Measurements from ENCODE around the gene NARF.
"Not testable (repeated sequence)": the region's sequence is repeated elsewhere in the genome, so short reads cannot be mapped to it uniquely, and the experiment has no call there.

Gene NARF

DNA sequence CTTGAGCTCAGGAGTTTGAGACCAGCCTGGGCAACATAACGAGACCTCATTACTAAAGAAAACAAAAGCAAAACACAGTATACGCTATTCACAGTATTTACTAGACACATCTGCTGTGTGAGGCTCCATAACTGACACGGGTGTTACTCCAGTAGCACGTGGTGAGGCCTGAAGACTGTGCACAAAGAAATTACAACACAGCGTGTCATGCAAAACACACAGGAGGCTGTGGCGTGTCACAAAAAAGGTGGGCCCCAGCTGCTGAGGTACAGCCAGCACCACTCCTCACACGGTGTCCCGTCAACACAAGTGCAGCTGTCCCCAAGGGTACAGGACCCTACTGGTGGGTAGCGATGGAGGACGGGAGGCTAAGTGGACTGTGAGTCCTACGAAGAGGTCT is 10.7 kb upstream of the NARF start:
- Mint-ChIP-seq H3K27ac (peak overlapping the region; percentile 92), H3K4me3 (peak overlapping the region; percentile 39), H3K4me1 (peaks cover 18% of the 10 kb centered on the region), H3K36me3 (peaks cover 6% of the 10 kb centered on the region), H3K9me3 (no peaks in the 10 kb centered on the region), H3K27me3 (no peaks in the 10 kb centered on the region)
- no peak for DNase-seq (ENCODE audit: low spot score in 2 of 2)
- no peak for ATAC-seq (ENCODE audit: low read depth)

DNA sequence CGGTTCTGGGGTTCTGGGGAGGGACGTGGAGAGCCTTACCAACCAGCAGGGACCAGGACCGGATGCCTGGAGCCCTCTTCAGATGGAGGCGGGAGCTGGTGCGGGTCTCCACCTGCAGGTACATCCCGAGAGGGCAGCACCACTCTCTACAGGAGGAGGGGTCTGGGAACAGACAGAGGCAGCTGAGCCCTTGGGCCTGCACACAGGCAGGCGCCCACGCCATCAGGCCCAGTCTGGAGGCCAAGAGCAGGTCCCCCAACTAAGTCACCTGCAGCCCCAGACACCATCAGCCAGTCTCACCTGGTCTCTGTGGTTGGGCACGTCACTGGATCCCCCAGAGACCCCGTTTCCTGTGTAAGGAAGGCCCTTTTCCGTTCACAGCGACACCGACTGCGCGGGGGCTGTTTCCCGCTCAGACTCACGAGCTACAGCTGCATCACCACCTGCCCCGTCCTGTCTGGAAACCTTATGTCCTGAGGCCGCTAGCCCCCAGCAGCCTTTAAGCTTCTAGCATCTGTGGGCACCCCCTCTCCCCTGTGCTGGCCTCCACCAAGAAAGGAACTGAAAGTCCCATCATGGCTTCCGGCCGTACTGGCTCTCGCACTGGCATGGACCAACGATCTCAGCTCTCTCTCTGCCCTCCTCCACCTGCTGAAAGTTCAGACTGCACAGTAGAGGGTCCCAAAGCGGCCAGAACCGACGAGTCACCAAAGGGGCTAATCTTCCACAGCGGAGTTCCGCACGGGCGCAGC is 9.2 kb upstream of the NARF start:
- peaks cover 15% of the 10 kb centered on the region for H3K4me1 Mint-ChIP-seq
- ATAC-seq (ENCODE audit: low read depth) (peak; percentile 76), DNase-seq (ENCODE audit: low spot score in 2 of 2) (peak; percentile 91 to 92)
- peaks cover 2% of the 10 kb centered on the region for H3K36me3 Mint-ChIP-seq
- no peaks in the 10 kb centered on the region for H3K9me3 Mint-ChIP-seq
- H3K27me3 Mint-ChIP-seq = no peaks in the 10 kb centered on the region
- H3K27ac Mint-ChIP-seq = peak overlapping the region; percentile 96
- peak overlapping the region; percentile 86 for H3K4me3 Mint-ChIP-seq

- Mint-ChIP-seq H3K4me3 (peak overlapping the region; percentile 86), H3K27me3 (no peaks in the 10 kb centered on the region), H3K27ac (peak overlapping the region; percentile 96), H3K4me1 (peaks cover 15% of the 10 kb centered on the region), H3K9me3 (no peaks in the 10 kb centered on the region), H3K36me3 (peaks cover 2% of the 10 kb centered on the region)
- DNase-seq (ENCODE audit: low spot score in 2 of 2) (no peak), ATAC-seq (ENCODE audit: low read depth) (no peak)
Observed at GRCh38 chr17:82449883-82450356, 8.6 kb upstream of the NARF start.

GRCh38 chr17:82450357-82451106 is 8.0 kb upstream of the NARF start, which contains the start of gene CYBC1:
Gene CYBC1 (minus strand): TSS chr17:82450752. CDS start chr17:82449254, 1,498 bp downstream.
- ATAC-seq (ENCODE audit: low read depth) = peak; percentile 51

DNA sequence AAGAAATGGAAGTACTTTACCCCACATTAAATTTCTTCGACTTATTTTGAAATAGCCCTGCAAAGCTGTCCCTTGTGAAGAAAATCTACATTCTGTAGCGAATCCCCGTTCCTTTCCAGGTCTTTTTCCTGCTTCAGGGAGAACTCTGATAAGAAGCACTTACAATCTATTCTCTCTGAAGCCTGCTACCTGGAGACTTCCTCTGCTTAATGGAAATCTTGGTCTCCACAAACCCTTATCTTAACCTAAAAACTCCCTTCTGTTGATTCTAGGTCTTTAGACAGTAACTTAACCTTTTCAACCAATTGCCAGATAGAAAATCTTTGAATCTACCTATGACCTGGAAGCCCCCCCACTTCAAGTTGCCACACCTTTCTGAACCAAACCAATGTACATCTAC is 6.4 kb upstream of the NARF start:
- Mint-ChIP-seq H3K27me3 (no peaks in the 10 kb centered on the region), H3K9me3 (no peaks in the 10 kb centered on the region), H3K4me3 (no peak overlapping the region), H3K4me1 (peaks cover 15% of the 10 kb centered on the region), H3K27ac (no peak overlapping the region), H3K36me3 (no peaks in the 10 kb centered on the region)
- DNase-seq (ENCODE audit: low spot score in 2 of 2) = no peak
- no peak for ATAC-seq (ENCODE audit: low read depth)

More at GRCh38 chr17:82450357-82451106, 8.0 kb upstream of the NARF start, which contains the start of gene CYBC1:
- H3K4me1 Mint-ChIP-seq = peaks cover 15% of the 10 kb centered on the region
- no peaks in the 10 kb centered on the region for H3K27me3 Mint-ChIP-seq
- H3K4me3 Mint-ChIP-seq = peak within 1 kb of the TSS; percentile 86
- DNase-seq (ENCODE audit: low spot score in 2 of 2) = peak; percentile 92 to 94
- no peaks in the 10 kb centered on the region for H3K9me3 Mint-ChIP-seq
- H3K27ac Mint-ChIP-seq = peak within 1 kb of the TSS; percentile 96
- peaks cover 2% of the 10 kb centered on the region for H3K36me3 Mint-ChIP-seq

- H3K4me3 Mint-ChIP-seq; H3K9me3 Mint-ChIP-seq; ATAC-seq (ENCODE audit: low read depth); H3K27me3 Mint-ChIP-seq; H3K36me3 Mint-ChIP-seq; DNase-seq (ENCODE audit: low spot score in 2 of 2); H3K27ac Mint-ChIP-seq: not testable (repeated sequence)
- peaks cover 18% of the 10 kb centered on the region for H3K4me1 Mint-ChIP-seq
Observed at GRCh38 chr17:82453151-82453550, 5.4 kb upstream of the NARF start.

DNA sequence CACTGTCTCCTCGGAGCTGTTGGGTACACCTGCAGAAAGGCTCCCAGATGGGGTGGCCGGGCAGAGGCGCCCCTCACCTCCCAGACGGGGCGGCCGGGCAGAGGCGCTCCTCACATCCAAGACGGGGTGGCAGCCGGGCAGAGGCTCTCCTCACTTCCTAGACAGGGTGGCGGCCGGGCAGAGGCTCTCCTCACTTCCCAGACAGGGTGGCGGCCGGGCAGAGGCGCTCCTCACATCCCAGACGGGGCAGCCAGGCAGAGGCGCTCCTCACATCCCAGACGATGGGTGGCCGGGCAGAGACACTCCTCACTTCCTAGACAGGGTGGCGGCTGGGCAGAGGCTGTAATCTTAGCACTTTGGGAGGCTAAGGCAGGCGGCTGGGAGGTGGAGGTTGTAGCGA is 4.8 kb upstream of the NARF start:
- DNase-seq (ENCODE audit: low spot score in 2 of 2); H3K27ac Mint-ChIP-seq; H3K9me3 Mint-ChIP-seq; H3K27me3 Mint-ChIP-seq; ATAC-seq (ENCODE audit: low read depth); H3K36me3 Mint-ChIP-seq; H3K4me3 Mint-ChIP-seq: not testable (repeated sequence)
- H3K4me1 Mint-ChIP-seq = peaks cover 18% of the 10 kb centered on the region

GRCh38 chr17:82457073-82457928 is 1.2 kb upstream of the NARF start:
- Mint-ChIP-seq H3K27ac (peak overlapping the region; percentile 98), H3K4me3 (peak overlapping the region; percentile 92), H3K36me3 (peaks cover 6% of the 10 kb centered on the region), H3K27me3 (no peaks in the 10 kb centered on the region), H3K4me1 (peaks cover 18% of the 10 kb centered on the region), H3K9me3 (no peaks in the 10 kb centered on the region)
- DNase-seq (ENCODE audit: low spot score in 2 of 2) (no peak), ATAC-seq (ENCODE audit: low read depth) (peak; percentile 6)

DNA sequence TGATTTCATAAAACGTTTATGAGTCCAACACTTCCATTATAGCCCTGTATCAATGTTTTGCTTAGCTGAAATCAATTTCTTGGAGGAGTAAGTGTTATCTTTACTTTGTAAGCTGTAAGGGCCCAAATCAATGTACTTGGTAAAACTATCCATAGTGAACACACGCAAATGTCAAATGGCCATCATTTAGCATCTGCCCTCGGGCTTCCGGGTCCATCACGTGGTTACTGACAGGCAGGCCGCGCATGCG is 687 bp upstream of the NARF start:
- H3K4me3 Mint-ChIP-seq = peak overlapping the region; percentile 92
- DNase-seq (ENCODE audit: low spot score in 2 of 2) = no peak
- H3K36me3 Mint-ChIP-seq = peaks cover 10% of the 10 kb centered on the region
- peak overlapping the region; percentile 98 for H3K27ac Mint-ChIP-seq
- H3K9me3 Mint-ChIP-seq = no peaks in the 10 kb centered on the region
- no peak for ATAC-seq (ENCODE audit: low read depth)
- no peaks in the 10 kb centered on the region for H3K27me3 Mint-ChIP-seq
- H3K4me1 Mint-ChIP-seq = peaks cover 22% of the 10 kb centered on the region

DNA sequence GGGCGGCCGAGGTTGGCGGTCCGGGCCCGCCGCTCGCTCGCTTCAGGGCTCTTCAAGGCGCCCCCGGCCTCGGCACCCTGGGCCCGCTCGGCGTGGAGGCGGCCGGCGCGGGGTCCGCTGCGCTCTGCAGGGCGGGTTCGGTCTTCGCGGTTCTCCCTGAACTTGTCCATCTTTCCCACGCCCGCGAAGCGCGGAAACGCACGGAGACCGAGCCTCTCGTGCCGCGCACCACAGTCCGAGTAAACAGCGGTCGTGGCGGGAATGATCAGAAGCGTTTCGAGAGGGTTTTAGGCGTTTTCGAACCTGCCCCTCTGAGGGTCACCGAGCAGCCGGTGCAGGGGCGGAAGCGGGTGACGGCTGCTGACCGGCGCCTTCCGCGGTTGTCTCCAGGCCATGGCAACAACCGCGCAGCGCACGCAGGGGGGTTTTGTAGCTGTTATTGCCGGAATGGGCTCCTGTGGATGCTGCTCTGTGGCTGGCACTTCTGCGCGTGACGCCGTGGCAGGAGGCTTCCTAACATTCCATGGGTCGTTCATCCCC is 414 bp downstream of the NARF start:
- Mint-ChIP-seq H3K36me3 (peaks cover 12% of the 10 kb centered on the region), H3K27ac (peak overlapping the region; percentile 98), H3K4me3 (peak overlapping the region; percentile 92), H3K9me3 (no peaks in the 10 kb centered on the region), H3K4me1 (peaks cover 22% of the 10 kb centered on the region), H3K27me3 (no peaks in the 10 kb centered on the region)
- ATAC-seq (ENCODE audit: low read depth) = no peak
- no peak for DNase-seq (ENCODE audit: low spot score in 2 of 2)

- H3K27me3 Mint-ChIP-seq = not testable (repeated sequence)
Observed at GRCh38 chr17:82459936-82460335, 1.4 kb downstream of the NARF start.

DNA sequence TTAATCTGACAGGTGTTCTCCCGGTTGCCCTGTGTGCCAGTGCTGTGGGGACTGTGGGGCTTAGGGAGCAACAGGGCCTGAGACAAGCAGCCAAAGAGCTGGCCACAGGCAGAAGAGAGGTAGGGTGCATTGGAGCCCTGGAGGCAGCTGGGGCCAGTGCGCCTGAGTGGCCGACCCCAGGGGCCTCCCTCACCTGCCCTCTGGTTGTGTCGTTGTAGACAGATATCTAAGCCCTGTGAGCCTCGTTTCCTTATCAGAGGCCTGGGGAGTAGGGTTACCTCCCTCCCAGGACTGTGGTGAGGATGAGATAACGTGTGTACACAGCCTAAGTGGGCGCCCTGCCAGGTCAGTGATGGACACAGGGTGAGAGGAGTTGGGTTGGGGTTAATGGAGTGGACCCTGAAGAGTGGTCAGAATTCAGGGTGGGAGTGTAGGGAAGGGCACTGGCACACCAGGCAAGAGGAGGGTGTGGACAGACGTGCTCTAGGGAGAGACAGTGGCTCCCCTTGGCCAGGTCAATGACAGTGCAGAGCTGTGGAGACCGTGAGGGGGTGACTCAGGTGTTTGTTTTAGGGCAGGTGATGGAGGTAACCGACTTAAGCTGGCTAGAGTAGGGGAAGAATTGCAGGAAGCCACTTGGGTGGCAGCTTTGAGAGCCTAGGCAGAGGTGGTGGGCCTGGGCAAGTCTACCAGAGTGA is 3.4 kb downstream of the NARF start:
- no peak for ATAC-seq (ENCODE audit: low read depth)
- H3K27ac Mint-ChIP-seq = no peak overlapping the region

More at GRCh38 chr17:82459936-82460335, 1.4 kb downstream of the NARF start:
- DNase-seq (ENCODE audit: low spot score in 2 of 2); ATAC-seq (ENCODE audit: low read depth); H3K9me3 Mint-ChIP-seq; H3K27ac Mint-ChIP-seq: not testable (repeated sequence)
- Mint-ChIP-seq H3K4me1 (peaks cover 22% of the 10 kb centered on the region), H3K4me3 (peak overlapping the region; percentile 8), H3K36me3 (peaks cover 18% of the 10 kb centered on the region)

GRCh38 chr17:82463391-82463790 is 4.8 kb downstream of the NARF start:
- no peak for DNase-seq (ENCODE audit: low spot score in 2 of 2)
- H3K9me3 Mint-ChIP-seq = no peaks in the 10 kb centered on the region
- H3K27me3 Mint-ChIP-seq = no peaks in the 10 kb centered on the region
- ATAC-seq (ENCODE audit: low read depth) = no peak
- no peak overlapping the region for H3K4me3 Mint-ChIP-seq
- H3K4me1 Mint-ChIP-seq = peaks cover 13% of the 10 kb centered on the region
- peaks cover 25% of the 10 kb centered on the region for H3K36me3 Mint-ChIP-seq
- no peak overlapping the region for H3K27ac Mint-ChIP-seq

More for the DNA sequence above, 3.4 kb downstream of the NARF start:
- Mint-ChIP-seq H3K4me3 (no peak overlapping the region), H3K27me3 (no peaks in the 10 kb centered on the region), H3K4me1 (peaks cover 22% of the 10 kb centered on the region), H3K36me3 (peaks cover 25% of the 10 kb centered on the region), H3K9me3 (no peaks in the 10 kb centered on the region)
- DNase-seq (ENCODE audit: low spot score in 2 of 2) = no peak
